Sciatic nerve (tissue), 2 donors: Measurements from ENCODE around the gene KCTD19. TPM values are rescaled to one million over a fixed set of nuclear protein-coding genes. Genes with fewer than 3 reads are reported as not detected.
A peak's percentile ranks its signal among the peaks of the same experiment; 100 is the strongest.

Experiments
- ATAC-seq: fragments of 200-7000 bp; cut with Tn5 transposase; one replicate; pipeline ENCODE4 v1.9.1; 2020; ENCODE audit warnings: mild to moderate bottlenecking, moderate library complexity
- DNase-seq: peaks from one replicate; pipeline ENCODE4 v3.0.0-alpha.2; 2020; ENCODE audit warnings: low spot score
- intact Hi-C: fragments of 100-400 bp; cut with DNase I; formaldehyde crosslinking; loops from one replicate; pipeline ENCODE4 v1.14.2; 2022
- total RNA-seq: library from RNA; stranded (reverse); fragmentation: NEBNext Ultra II Directional; extraction: Animal tissue kit (Norgen Biotek cat#: 25700); gene quantifications from one replicate; pipeline ENCODE4 v1.2.1, GENCODE V29; 2021
- donor health status: DM: no; HTN: no; CAD: no.
- donor health status: DM: no; HTN: no; CAD: no.

Gene KCTD19
- total RNA-seq, 1 donor from 2014 or later = 0.53 TPM

- ATAC-seq = no peak
- DNase-seq = no peak
- intact Hi-C loops = no loop called here
These were observed 3.4 kb upstream of the KCTD19 start for GRCh38 chr16:67329901-67330300.

DNA sequence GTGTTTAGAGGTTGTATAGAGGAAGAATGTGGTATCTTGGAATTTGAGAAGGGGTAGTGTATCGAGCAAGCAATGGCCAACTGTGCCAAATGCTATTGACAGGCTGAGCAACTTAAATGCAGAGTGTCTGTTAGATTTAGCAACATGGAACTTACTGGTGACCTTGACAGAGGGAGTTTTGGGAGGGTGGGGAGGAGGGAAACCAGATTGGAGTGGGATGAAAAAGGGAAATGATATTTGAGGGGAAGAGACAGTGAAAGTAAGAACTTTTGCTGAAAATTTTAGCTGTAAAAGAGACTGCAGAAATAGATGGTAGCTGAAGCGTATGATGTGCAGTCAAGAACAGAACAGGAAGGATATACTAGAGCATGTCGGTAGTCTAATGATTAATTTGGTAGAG, 1.2 kb upstream of the KCTD19 start:
- intact Hi-C loops = no loop called here
- ATAC-seq = no peak
- no peak for DNase-seq

DNA sequence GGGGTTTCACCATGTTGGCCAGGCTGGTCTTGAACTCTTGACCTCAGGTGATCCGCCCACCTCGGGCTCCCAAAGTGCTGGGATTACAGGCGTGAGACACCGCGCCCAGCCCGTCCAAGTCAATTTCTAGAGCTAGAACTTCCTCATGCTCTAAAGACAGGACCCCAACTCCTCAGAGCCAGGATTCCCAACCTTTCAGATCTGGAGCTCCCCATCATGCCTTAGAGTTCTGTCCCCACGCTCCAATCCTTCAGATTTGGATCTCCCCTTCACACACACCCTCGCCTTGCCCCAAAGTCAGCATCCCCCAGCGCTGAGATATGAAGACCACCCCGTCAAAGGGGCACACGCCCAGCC, 448 bp downstream of the KCTD19 start:
- DNase-seq = no peak
- peak; percentile 31 for ATAC-seq
- intact Hi-C loops = no loop called here

- ATAC-seq = no peak
- no peak for DNase-seq
- intact Hi-C loops = no loop called here
These were observed 8.7 kb downstream of the KCTD19 start for GRCh38 chr16:67317853-67318252.

- intact Hi-C loops = no loop called here
- DNase-seq = no peak
- ATAC-seq = no peak
These were observed 13.8 kb downstream of the KCTD19 start for GRCh38 chr16:67312719-67313118.

DNA sequence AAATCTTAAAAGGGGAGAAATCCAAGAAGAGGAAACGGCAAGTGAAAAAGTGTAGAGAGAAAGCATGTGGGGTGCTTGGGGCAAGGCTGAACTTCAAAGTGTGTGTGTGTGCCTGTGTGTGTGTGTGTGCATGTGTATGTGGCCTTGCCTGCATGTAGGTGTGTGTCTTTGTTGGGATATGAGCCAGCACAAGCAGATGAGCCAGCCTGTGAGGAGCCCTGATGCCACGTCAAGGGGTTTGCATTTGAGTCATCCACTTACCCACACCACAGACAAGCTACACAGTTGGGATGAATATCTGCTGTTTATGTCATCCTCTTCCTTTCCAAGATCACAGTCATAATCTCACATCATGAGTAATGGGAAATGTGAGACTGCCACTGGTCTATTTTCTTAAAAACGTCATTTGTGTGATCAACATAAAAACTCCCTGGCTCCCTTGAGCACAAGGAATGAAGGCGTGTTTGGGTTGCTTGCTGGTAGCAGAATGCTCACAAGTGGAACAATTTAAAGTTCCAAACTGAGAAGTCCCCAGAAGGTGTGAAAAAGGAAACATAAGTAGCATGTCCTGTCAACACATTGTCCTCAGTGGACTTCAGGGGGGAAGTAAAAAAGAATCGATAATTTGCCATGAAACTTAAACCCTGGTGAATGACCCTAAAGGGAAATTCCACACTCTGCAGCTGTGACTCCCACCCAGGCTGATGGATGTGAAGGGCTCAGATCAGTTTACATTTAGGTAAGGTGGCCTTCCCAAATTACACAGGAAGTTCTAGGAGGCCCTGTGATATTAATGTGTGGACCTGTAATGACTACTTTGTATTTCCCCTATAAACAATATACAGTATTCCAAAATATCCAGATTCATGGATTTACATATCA, 14.7 kb downstream of the KCTD19 start:
- intact Hi-C loops = no loop called here
- no peak for DNase-seq
- ATAC-seq = peak; percentile 83

- DNase-seq = no peak
- no peak for ATAC-seq
- intact Hi-C loops = no loop called here
These were observed 16.0 kb downstream of the KCTD19 start for GRCh38 chr16:67310561-67310960.

DNA sequence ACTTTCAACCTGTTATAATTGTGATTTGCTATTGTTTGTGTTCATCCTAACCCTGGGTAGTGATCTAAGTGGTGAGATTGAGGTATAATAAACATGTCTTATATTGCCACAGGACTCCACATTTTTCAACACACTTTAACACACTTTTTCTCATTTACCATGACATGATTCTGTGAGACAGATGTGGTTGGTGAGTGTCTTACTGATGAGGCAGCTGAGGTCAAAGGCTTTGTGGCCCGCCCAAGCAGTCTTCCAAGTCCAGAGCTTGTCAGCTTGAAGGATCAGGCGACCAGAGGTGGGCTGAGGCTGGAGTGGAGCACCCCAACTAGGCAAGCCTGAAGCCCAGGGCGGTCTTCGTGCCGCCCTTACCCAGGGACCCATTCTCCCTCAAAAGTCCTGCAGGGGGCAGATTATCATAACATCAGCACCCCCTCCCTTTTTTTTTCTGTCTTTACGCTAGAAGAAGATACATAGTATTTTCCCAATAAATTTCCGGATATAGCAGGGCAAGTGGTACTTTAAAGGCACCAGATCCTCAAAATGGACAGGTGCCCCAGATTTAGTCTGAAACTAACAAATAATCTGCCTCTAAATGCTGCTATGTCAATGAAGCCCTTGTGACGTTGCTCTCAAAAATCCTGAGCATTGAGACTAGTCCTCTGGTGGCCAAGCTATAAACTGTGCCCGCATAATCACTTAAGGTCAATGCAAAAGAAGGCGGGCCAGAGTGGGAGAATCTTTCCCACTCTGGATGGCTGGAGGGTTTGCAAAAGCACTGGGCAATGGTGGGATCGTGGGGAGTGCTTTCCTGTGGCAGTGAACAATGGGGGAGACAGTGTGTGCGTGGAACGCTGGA, 21.1 kb downstream of the KCTD19 start:
- intact Hi-C loops = no loop called here
- no peak for DNase-seq
- ATAC-seq = no peak

DNA sequence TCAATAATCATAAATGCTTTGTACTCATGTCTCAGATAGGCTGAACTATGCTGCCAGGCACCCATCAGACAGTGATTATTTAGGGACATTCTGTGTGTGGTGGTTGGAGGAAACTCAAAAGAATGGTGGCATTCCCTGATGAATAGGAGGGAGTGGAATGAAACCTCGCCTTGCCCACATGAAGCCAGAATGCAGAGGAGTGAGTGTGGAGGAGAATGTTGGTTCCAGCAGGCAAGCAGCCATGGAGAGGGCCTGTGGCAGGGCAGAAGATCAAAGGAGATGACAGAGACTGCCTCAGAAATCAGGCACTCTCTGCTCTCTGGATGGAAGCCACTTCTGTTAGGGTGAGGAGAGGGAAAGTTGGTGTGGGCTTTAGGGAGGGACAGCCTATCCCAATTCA, 22.5 kb downstream of the KCTD19 start:
- no peak for ATAC-seq
- DNase-seq = no peak
- intact Hi-C loops = no loop called here

DNA sequence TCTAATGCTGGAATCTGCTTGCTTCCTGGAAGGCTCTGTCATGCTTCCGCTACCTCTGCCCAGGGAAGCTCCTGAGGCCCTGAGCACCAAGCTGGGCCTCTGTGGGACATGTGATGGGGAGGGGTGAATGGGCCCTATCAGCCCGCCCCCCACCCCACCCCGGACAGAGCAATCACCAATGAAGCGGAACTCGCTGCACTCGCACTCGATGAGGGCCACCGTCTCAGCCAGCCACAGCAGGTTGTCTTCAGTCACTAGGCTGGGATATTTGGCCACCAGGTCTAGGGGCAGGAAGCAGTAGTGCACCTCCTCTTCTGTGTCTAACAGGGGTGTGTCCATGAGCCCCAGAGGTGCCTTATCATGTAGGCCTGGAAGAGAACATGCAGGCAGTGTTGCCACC, 23.6 kb downstream of the KCTD19 start:
- intact Hi-C loops = no loop called here
- ATAC-seq (no peak), DNase-seq (no peak)

GRCh38 chr16:67302076-67302475, 24.5 kb downstream of the KCTD19 start:
- intact Hi-C loops = no loop called here
- DNase-seq = no peak
- ATAC-seq = peak; percentile 35

- intact Hi-C loops = no loop called here
- ATAC-seq (peak; percentile 93), DNase-seq (peak; percentile 86)
These were observed 25.3 kb downstream of the KCTD19 start for GRCh38 chr16:67301080-67301782.

GRCh38 chr16:67299269-67299668, 27.3 kb downstream of the KCTD19 start:
- DNase-seq (no peak), ATAC-seq (no peak)
- intact Hi-C loops = no loop called here

- no peak for ATAC-seq
- intact Hi-C loops = no loop called here
- DNase-seq = no peak
These were observed 28.3 kb downstream of the KCTD19 start for GRCh38 chr16:67298277-67298676.

- DNase-seq = no peak
- intact Hi-C loops = no loop called here
- ATAC-seq = no peak
These were observed 30.1 kb downstream of the KCTD19 start for GRCh38 chr16:67296420-67296819.

GRCh38 chr16:67294938-67295361, 31.6 kb downstream of the KCTD19 start:
- DNase-seq (no peak), ATAC-seq (peak; percentile 36)
- intact Hi-C loops = no loop called here

GRCh38 chr16:67294171-67294757, 32.3 kb downstream of the KCTD19 start:
- ATAC-seq (no peak), DNase-seq (no peak)
- intact Hi-C loops = no loop called here

- intact Hi-C loops = no loop called here
- DNase-seq = no peak
- ATAC-seq = no peak
These were observed 35.1 kb downstream of the KCTD19 start for GRCh38 chr16:67291461-67291860.

GRCh38 chr16:67287960-67288359, 38.6 kb downstream of the KCTD19 start:
- DNase-seq = no peak
- intact Hi-C loops = no loop called here
- ATAC-seq = no peak
